PC-9 (cell line): ENCODE data around the gene MAGEA1.

ENCODE experiments used
- CTCF ChIP-seq: fragments of 200-600 bp; sonication (generic); conservative IDR thresholded peaks from 2 replicates; pipeline ENCODE4 v1.6.1; 2017; ENCODE audit warnings: mixed run types, antibody characterized with exemption, mild to moderate bottlenecking, moderate library complexity
- EZH2 ChIP-seq: fragments of 200-600 bp; sonication (generic); IDR thresholded peaks from 2 replicates; pipeline ENCODE4 v1.8.0; 2017; ENCODE audit warnings: antibody characterized with exemption, low read depth

- TF ChIP-seq CTCF (no peak), EZH2 (no peak)
Measured at GRCh38 chrX:153184787-153185186, 5.7 kb downstream of the MAGEA1 start.
